ENCODE results near the gene DEK. TPM values are rescaled to one million over a fixed set of nuclear protein-coding genes. Genes with fewer than 3 reads are reported as not detected.
A peak's percentile ranks its signal among the peaks of the same experiment; 100 is the strongest.

DEK gene
- total and polyA plus RNA-seq, 2 of the 13 experiments (the other 11 are each of a cell fraction or from before 2014, with no cell fraction given), result 53.2 to 276 TPM

- H2AFZ ChIP-seq (ENCODE audit: low read length), result no peak overlapping the region
- ATAC-seq (no peak; the same call in 2 of the 3 replicates), DNase-seq (ENCODE audit: low spot score) (peak; percentile 11), FAIRE-seq (no peak)
- no peaks in the 10 kb centered on the region for H3K4me1 ChIP-seq (ENCODE audit: insufficient read depth, low read length)
- peaks cover 0 to 1% of the 10 kb centered on the region in 2 experiments; a peak in 1 of 5 replicates for H3K27me3 ChIP-seq (ENCODE audit: control insufficient read depth in 1 of 2, insufficient read depth in 2 of 2, low read length in 2 of 2)
- H3K9me3 ChIP-seq (ENCODE audit: low read length), result no peaks in the 10 kb centered on the region
- no peak overlapping the region for H3K4me3 ChIP-seq (replicated peaks in 1 of 3; ENCODE audit: insufficient read depth in 1 of 3, low read depth in 2 of 3, low read length in 3 of 3)
- TF ChIP-seq NFE2 (CRISPR knock-in tag; IDR thresholded peaks at IDR 0.05) (peak; percentile 37; the same call in 1 of the 2 replicates), ARHGAP35 (CRISPR knock-in tag; IDR thresholded peaks at IDR 0.05; ENCODE audit: borderline replicate concordance) (no peak), MAFK (conservative IDR thresholded peaks at IDR 0.05 in 1 of 2, IDR thresholded peaks at IDR 0.05 in 1 of 2; ENCODE audit: low read length in 2 of 2) (peak in 1 of 2 experiments; percentile 23; a peak in 1 of 4 replicates), NFE2L2 (IDR thresholded peaks at IDR 0.05; ENCODE audit: low read length) (peak; percentile 50; the same call in 1 of the 2 replicates), FOSL2 (CRISPR knock-in tag; IDR thresholded peaks at IDR 0.05) (peak; percentile 49), PCBP2 (optimal IDR thresholded peaks at IDR 0.05; ENCODE audit: low read depth, low read length, poor library complexity, severe bottlenecking) (no peak)
- TF ChIP-seq, protein P1, sequence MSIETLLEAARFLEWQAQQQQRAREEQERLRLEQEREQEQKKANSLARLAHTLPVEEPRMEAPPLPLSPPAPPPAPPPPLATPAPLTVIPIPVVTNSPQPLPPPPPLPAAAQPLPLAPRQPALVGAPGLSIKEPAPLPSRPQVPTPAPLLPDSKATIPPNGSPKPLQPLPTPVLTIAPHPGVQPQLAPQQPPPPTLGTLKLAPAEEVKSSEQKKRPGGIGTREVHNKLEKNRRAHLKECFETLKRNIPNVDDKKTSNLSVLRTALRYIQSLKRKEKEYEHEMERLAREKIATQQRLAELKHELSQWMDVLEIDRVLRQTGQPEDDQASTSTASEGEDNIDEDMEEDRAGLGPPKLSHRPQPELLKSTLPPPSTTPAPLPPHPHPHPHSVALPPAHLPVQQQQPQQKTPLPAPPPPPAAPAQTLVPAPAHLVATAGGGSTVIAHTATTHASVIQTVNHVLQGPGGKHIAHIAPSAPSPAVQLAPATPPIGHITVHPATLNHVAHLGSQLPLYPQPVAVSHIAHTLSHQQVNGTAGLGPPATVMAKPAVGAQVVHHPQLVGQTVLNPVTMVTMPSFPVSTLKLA (IDR thresholded peaks at IDR 0.05), result peak; percentile 94
- intact Hi-C loops (cut with micrococcal nuclease; ENCODE audit: unreplicated experiment) (no loop called here), in situ Hi-C loops (cut with HindIII; ENCODE audit: extremely low pct_ligation_motif_present, low pct_unique_long_range_greater_than_20kb) (no loop called here)
- ChIA-PET CTCF (ENCODE audit: low intra/inter-chr PET ratio, low total read pairs) (no interaction called here), POLR2A (no interaction called here)
- no peaks in the 10 kb centered on the region for H3K36me3 ChIP-seq (replicated peaks in 1 of 2; ENCODE audit: control insufficient read depth in 1 of 2, insufficient read depth in 2 of 2, low read length in 2 of 2)
- H3K79me2 ChIP-seq (ENCODE audit: insufficient read depth, low read length), result no peaks in the 10 kb centered on the region
- 24% methylated on average over 6 of the region's 6 CpGs for WGBS (ENCODE audit: low lambda C conversion rate)
- no peak overlapping the region for H3K9ac ChIP-seq (ENCODE audit: insufficient read depth, low read depth, low read length)
- no peak overlapping the region for H3K27ac ChIP-seq (ENCODE audit: extremely low read length, insufficient read depth, low read length)
- no peaks in the 10 kb centered on the region for H4K20me1 ChIP-seq (ENCODE audit: insufficient read depth, low read length)
- no peak overlapping the region for H3K4me2 ChIP-seq (ENCODE audit: low read depth, low read length)
- no TSS peak for BruUV-seq (replicated peaks)
Measured at GRCh38 chr6:18293076-18293904, 29.0 kb upstream of the DEK start.
